Loucy (cell line): ENCODE results near the gene MRTO4.
"Not testable (repeated sequence)": the region's sequence is repeated elsewhere in the genome, so short reads cannot be mapped to it uniquely, and the experiment has no call there.

Experiments used
- H2AFZ ChIP-seq: fragments of 200-600 bp; sonication (generic); 2 replicates; pipeline ENCODE4 v1.6.0; 2016; ENCODE audit warnings: antibody characterized with exemption, mild to moderate bottlenecking, low read length, moderate library complexity
- H3F3A ChIP-seq: fragments of 200-600 bp; 2 replicates; pipeline ENCODE4 v1.6.0; 2016; ENCODE audit warnings: antibody characterized with exemption, low read depth, mild to moderate bottlenecking
- H3K27me3 ChIP-seq: fragments of 200-600 bp; sonication (generic); 2 replicates; pipeline ENCODE4 v1.6.1; 2014; ENCODE audit warnings: low read length, mild to moderate bottlenecking; ENCODE audit not compliant: insufficient read depth, poor library complexity, severe bottlenecking
- H3K36me3 ChIP-seq: fragments of 200-600 bp; sonication (generic); 2 replicates; pipeline ENCODE4 v1.6.1; 2016; ENCODE audit warnings: low read length; ENCODE audit not compliant: insufficient read depth
- H3K4me1 ChIP-seq: fragments of 200-600 bp; sonication (generic); 2 replicates; pipeline ENCODE4 v1.5.1; 2014; ENCODE audit warnings: low read length, mild to moderate bottlenecking; ENCODE audit not compliant: insufficient read depth, poor library complexity, severe bottlenecking
- H3K4me2 ChIP-seq: fragments of 200-600 bp; sonication (generic); 2 replicates; pipeline ENCODE4 v1.6.0; 2014; ENCODE audit warnings: antibody characterized with exemption, low read length, low read depth, mild to moderate bottlenecking; ENCODE audit not compliant: poor library complexity, severe bottlenecking
- H3K4me3 ChIP-seq: fragments of 200-600 bp; sonication (generic); 2 replicates; pipeline ENCODE4 v1.5.1; 2014; ENCODE audit warnings: low read length, mild to moderate bottlenecking, mixed read lengths; ENCODE audit not compliant: poor library complexity, severe bottlenecking
- H3K79me2 ChIP-seq: fragments of 200-600 bp; sonication (generic); 2 replicates; pipeline ENCODE4 v1.6.1; 2014; ENCODE audit warnings: low read length; ENCODE audit not compliant: insufficient read depth
- H3K9ac ChIP-seq: fragments of 200-600 bp; sonication (generic); 2 replicates; pipeline ENCODE4 v1.6.0; 2014; ENCODE audit warnings: mild to moderate bottlenecking, low read depth, low read length, moderate library complexity; ENCODE audit not compliant: poor library complexity, severe bottlenecking
- H3K9me2 ChIP-seq: fragments of 200-600 bp; sonication (generic); replicated peaks from 2 replicates; pipeline ENCODE4 v1.6.1; 2016; ENCODE audit warnings: low read depth, low read length, mixed read lengths
- H3K9me3 ChIP-seq: fragments of 200-600 bp; sonication (generic); 2 replicates; pipeline ENCODE4 v1.6.1; 2014; ENCODE audit warnings: mild to moderate bottlenecking, antibody characterized with exemption, low read length, low read depth; ENCODE audit not compliant: insufficient read depth
- H4K20me1 ChIP-seq: fragments of 200-600 bp; sonication (generic); 2 replicates; pipeline ENCODE4 v1.6.0; 2014; ENCODE audit warnings: antibody characterized with exemption, low read length, mild to moderate bottlenecking; ENCODE audit not compliant: insufficient read depth, poor library complexity, severe bottlenecking
- CTCF ChIP-seq: fragments of 200-600 bp; sonication (generic); conservative IDR thresholded peaks from 2 replicates; pipeline ENCODE4 v1.5.1; 2014; ENCODE audit warnings: mild to moderate bottlenecking, antibody characterized with exemption, low read length
- EZH2phosphoT487 ChIP-seq: fragments of 200-600 bp; IDR thresholded peaks from 2 replicates; pipeline ENCODE4 v1.6.1; 2018; ENCODE audit warnings: antibody characterized with exemption, mild to moderate bottlenecking, moderate library complexity, borderline replicate concordance

MRTO4 gene

GRCh38 chr1:19213580-19213979, 38.0 kb upstream of the MRTO4 start:
- peaks cover 28% of the 10 kb centered on the region for H4K20me1 ChIP-seq
- peaks cover 18% of the 10 kb centered on the region; the same call in 1 of the 2 replicates for H3K36me3 ChIP-seq
- peak overlapping the region; percentile 93 for H3K4me3 ChIP-seq
- no peaks in the 10 kb centered on the region for H3F3A ChIP-seq
- H3K9me2 ChIP-seq, result no peaks in the 10 kb centered on the region
- no peaks in the 10 kb centered on the region for H3K27me3 ChIP-seq
- H3K4me2 ChIP-seq, result peak overlapping the region; percentile 86
- no peaks in the 10 kb centered on the region for H3K9me3 ChIP-seq
- TF ChIP-seq CTCF (no peak), EZH2phosphoT487 (no peak)
- H3K79me2 ChIP-seq, result peaks cover 75% of the 10 kb centered on the region
- peak overlapping the region; percentile 13 for H3K9ac ChIP-seq
- H2AFZ ChIP-seq, result no peak overlapping the region
- peaks cover 56% of the 10 kb centered on the region for H3K4me1 ChIP-seq

DNA sequence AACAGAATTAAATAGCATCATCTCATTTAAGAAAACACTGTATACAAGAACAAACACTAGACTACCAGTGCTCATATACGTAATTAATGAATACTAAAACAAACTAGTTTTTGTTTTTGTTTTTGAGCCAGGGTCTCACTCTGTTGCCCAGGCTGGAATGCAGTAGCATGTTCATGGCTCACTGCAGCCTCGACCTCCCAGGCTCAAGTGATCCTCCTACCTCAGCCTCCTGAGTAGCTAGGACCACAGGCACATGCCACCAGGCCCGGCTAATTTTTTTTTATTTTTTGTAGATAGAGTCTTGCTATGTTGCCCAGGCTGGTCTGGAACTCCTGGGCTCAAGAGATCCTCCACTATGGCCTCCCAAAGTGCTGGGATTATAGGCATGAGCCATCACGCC, 35.0 kb upstream of the MRTO4 start:
- peaks cover 36% of the 10 kb centered on the region for H3K4me1 ChIP-seq
- peaks cover 12% of the 10 kb centered on the region for H4K20me1 ChIP-seq
- H3K9ac ChIP-seq, H3K4me3 ChIP-seq, H3K9me3 ChIP-seq, H3K4me2 ChIP-seq, H3F3A ChIP-seq, H3K27me3 ChIP-seq, H3K9me2 ChIP-seq, H2AFZ ChIP-seq: not testable (repeated sequence)
- H3K79me2 ChIP-seq, result peaks cover 48% of the 10 kb centered on the region
- H3K36me3 ChIP-seq, result peaks cover 45% of the 10 kb centered on the region; the same call in 1 of the 2 replicates

DNA sequence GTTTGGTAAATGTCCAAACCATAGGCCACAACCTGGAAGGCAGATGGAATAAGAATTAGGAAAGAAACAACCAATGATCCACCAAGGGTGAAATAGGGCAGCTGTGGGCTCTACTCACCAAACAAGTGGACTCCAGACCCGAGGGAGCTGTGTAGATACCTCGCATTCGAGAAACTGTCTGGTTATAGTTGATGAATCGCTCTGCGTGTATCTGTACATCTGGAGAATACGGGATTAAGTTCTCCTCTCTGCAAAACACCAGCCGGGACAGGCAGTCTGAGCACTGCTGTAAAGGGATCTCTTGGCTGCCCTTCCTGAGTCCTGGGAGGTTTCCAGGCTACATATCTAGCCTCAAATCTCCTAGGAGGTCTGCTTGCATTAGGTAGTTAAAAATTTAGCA, 32.2 kb upstream of the MRTO4 start:
- Histone ChIP-seq H3K9me3 (no peaks in the 10 kb centered on the region), H3K9ac (no peak overlapping the region), H2AFZ (no peak overlapping the region), H3K36me3 (peaks cover 72% of the 10 kb centered on the region; the same call in 1 of the 2 replicates), H3K27me3 (no peaks in the 10 kb centered on the region), H3F3A (no peaks in the 10 kb centered on the region), H3K9me2 (no peaks in the 10 kb centered on the region), H3K4me1 (peaks cover 12% of the 10 kb centered on the region), H3K79me2 (peaks cover 19% of the 10 kb centered on the region; the same call in 1 of the 2 replicates), H3K4me2 (no peak overlapping the region), H3K4me3 (no peak overlapping the region), H4K20me1 (no peaks in the 10 kb centered on the region)
- TF ChIP-seq EZH2phosphoT487, result no peak
- TF ChIP-seq CTCF, result no peak
